C4-2B (cell line): Measurements from ENCODE around the gene STRA6.

Experiments used
- CTCF ChIP-seq: fragments of 450-650 bp; conservative IDR thresholded peaks from 2 replicates; pipeline ENCODE4 v1.5.1; 2017; ENCODE audit warnings: mild to moderate bottlenecking
- ZFX ChIP-seq: fragments of 450-650 bp; IDR thresholded peaks from 2 replicates; pipeline ENCODE4 v1.6.1; 2017

- TF ChIP-seq CTCF (no peak), ZFX (no peak)
Measured at GRCh38 chr15:74209560-74209958, 7.0 kb upstream of the STRA6 start.
